RKO (cell line): ENCODE data around the gene CFAP410.
"Not testable (repeated sequence)": the region's sequence is repeated elsewhere in the genome, so short reads cannot be mapped to it uniquely, and the experiment has no call there.

Source experiments
- DNase-seq: peaks from one replicate; pipeline ENCODE4 v3.0.0-alpha.2; 2016; ENCODE audit warnings: low spot score

The CFAP410 gene

GRCh38 chr21:44285138-44285992 lies 53.8 kb downstream of the CFAP410 start, which contains the start of gene AIRE:
TSS of gene AIRE (plus strand) at chr21:44285876. CDS start at chr21:44286007, 131 bp downstream.
- no peak for DNase-seq

GRCh38 chr21:44283948-44284347 lies 55.2 kb downstream of the CFAP410 start:
- DNase-seq = no peak

- DNase-seq = not testable (repeated sequence)
These were observed 55.9 kb downstream of the CFAP410 start for GRCh38 chr21:44283211-44283785.

- DNase-seq = no peak
These were observed 56.8 kb downstream of the CFAP410 start for GRCh38 chr21:44282370-44282769.

- DNase-seq = no peak
These were observed 57.4 kb downstream of the CFAP410 start for GRCh38 chr21:44281801-44282200.

- DNase-seq = no peak
These were observed 59.6 kb downstream of the CFAP410 start for GRCh38 chr21:44279354-44280260.
